Measurements from ENCODE around the gene PRKN.

PRKN gene

DNA sequence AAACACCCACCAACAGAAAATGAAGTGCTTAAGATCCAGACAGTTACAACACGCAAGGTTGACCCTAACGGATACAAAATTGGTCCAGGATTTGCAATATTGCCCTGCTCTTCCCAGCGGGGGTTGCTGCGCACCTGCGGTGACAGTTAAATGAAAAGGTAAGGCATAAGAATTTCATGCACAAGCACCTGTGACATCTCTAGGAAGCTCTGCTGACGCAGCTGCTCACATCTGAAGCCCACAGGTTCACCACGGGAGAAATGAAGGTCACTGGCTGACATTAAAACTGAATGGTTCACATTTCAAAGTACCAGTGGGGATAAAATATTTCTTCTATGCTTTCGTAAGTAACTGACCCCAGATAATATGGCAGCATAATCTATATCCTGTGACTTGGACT is 764.4 kb downstream of the PRKN start:
- ChIA-PET POLR2A (no interaction called here), CTCF (no interaction called here)
- no peaks in the 10 kb centered on the region for H3K4me1 ChIP-seq (ENCODE audit: control insufficient read depth, insufficient read depth, low read length)
- H3K27ac ChIP-seq (ENCODE audit: extremely low read depth, low read depth, low read length), result no peak overlapping the region
- TF ChIP-seq TRIM28 (IDR thresholded peaks at IDR 0.05; ENCODE audit: borderline replicate concordance, low read length) (no peak), ZNF146 (tag by site-specific recombination; IDR thresholded peaks at IDR 0.05) (no peak), ZNF510 (tag by site-specific recombination; IDR thresholded peaks at IDR 0.05; ENCODE audit: insufficient replicate concordance) (no peak), ZFP3 (tag by site-specific recombination; IDR thresholded peaks at IDR 0.05; ENCODE audit: low read depth) (no peak), SP2 (tag by site-specific recombination; IDR thresholded peaks at IDR 0.05) (no peak), ZNF530 (tag by site-specific recombination; IDR thresholded peaks at IDR 0.05; ENCODE audit: low read depth) (no peak), GLIS2 (tag by site-specific recombination; IDR thresholded peaks at IDR 0.05) (no peak), SP3 (tag by site-specific recombination; IDR thresholded peaks at IDR 0.05) (no peak), ZNF785 (tag by site-specific recombination; IDR thresholded peaks at IDR 0.05) (no peak), ZNF513 (tag by site-specific recombination; IDR thresholded peaks at IDR 0.05) (no peak), ZNF776 (tag by site-specific recombination; IDR thresholded peaks at IDR 0.05; ENCODE audit: borderline replicate concordance) (no peak), ZNF133 (tag by site-specific recombination; IDR thresholded peaks at IDR 0.05) (no peak), ZBTB48 (tag by site-specific recombination; IDR thresholded peaks at IDR 0.05) (no peak), ZNF521 (tag by site-specific recombination; IDR thresholded peaks at IDR 0.05) (no peak), GFI1B (tag by site-specific recombination; IDR thresholded peaks at IDR 0.05) (no peak), ZNF561 (tag by site-specific recombination; IDR thresholded peaks at IDR 0.05; ENCODE audit: borderline replicate concordance) (no peak), HOXC10 (CRISPR knock-in tag; IDR thresholded peaks at IDR 0.05) (no peak), SALL2 (tag by site-specific recombination; IDR thresholded peaks at IDR 0.05; ENCODE audit: borderline replicate concordance) (no peak)
- TF ChIP-seq, protein P1, sequence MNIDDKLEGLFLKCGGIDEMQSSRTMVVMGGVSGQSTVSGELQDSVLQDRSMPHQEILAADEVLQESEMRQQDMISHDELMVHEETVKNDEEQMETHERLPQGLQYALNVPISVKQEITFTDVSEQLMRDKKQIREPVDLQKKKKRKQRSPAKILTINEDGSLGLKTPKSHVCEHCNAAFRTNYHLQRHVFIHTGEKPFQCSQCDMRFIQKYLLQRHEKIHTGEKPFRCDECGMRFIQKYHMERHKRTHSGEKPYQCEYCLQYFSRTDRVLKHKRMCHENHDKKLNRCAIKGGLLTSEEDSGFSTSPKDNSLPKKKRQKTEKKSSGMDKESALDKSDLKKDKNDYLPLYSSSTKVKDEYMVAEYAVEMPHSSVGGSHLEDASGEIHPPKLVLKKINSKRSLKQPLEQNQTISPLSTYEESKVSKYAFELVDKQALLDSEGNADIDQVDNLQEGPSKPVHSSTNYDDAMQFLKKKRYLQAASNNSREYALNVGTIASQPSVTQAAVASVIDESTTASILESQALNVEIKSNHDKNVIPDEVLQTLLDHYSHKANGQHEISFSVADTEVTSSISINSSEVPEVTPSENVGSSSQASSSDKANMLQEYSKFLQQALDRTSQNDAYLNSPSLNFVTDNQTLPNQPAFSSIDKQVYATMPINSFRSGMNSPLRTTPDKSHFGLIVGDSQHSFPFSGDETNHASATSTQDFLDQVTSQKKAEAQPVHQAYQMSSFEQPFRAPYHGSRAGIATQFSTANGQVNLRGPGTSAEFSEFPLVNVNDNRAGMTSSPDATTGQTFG (tag by site-specific recombination; IDR thresholded peaks at IDR 0.05; ENCODE audit: borderline replicate concordance), result no peak
- H3K4me3 ChIP-seq (ENCODE audit: low read depth, low read length), result no peak overlapping the region
- H3K36me3 ChIP-seq (ENCODE audit: control insufficient read depth in 2 of 2, insufficient read depth in 1 of 2, low read length in 2 of 2), result no peaks in the 10 kb centered on the region
- no peaks in the 10 kb centered on the region for H3K9me3 ChIP-seq (ENCODE audit: control insufficient read depth, insufficient read depth, low read depth, low read length)

DNA sequence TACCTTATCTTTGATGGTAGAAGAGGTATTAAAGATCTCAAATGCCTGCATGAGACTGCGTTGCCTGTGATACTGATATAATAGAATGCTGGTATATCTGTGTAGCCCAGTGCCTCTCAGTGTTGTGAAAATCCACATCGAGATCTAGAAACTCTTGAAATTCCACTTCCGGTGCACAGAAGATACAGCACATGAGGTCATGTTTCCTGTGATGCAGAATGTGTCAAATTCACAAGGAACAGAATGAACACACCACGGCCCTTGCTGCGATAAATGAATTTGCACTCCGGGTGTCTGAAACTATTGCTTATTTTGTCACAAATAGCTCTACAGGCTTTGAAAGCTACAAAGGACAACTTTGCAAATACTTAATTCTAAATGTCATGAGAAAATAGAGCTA is 765.8 kb downstream of the PRKN start:
- CTCF ChIA-PET, result no interaction called here
- no peak overlapping the region for H3K4me3 ChIP-seq (ENCODE audit: low read depth, low read length)
- POLR2A ChIA-PET, result no interaction called here
- no peak for TF ChIP-seq ZNF2 (tag by site-specific recombination; IDR thresholded peaks at IDR 0.05)
- TF ChIP-seq ZNF513 (tag by site-specific recombination; IDR thresholded peaks at IDR 0.05), result no peak
- TF ChIP-seq ZNF266 (tag by site-specific recombination; IDR thresholded peaks at IDR 0.05; ENCODE audit: low read depth), result no peak
- no peak for TF ChIP-seq ZNF26 (tag by site-specific recombination; IDR thresholded peaks at IDR 0.05)
- TF ChIP-seq ZNF529 (tag by site-specific recombination; IDR thresholded peaks at IDR 0.05; ENCODE audit: insufficient replicate concordance), result no peak
- no peak for TF ChIP-seq ZNF561 (tag by site-specific recombination; IDR thresholded peaks at IDR 0.05; ENCODE audit: borderline replicate concordance)
- TF ChIP-seq ZNF473 (tag by site-specific recombination; IDR thresholded peaks at IDR 0.05), result no peak
- TF ChIP-seq ZNF292 (tag by site-specific recombination; IDR thresholded peaks at IDR 0.05; ENCODE audit: borderline replicate concordance, low read depth), result no peak
- TF ChIP-seq ZNF223 (tag by site-specific recombination; IDR thresholded peaks at IDR 0.05), result no peak
- TF ChIP-seq ZNF221 (tag by site-specific recombination; IDR thresholded peaks at IDR 0.05; ENCODE audit: borderline replicate concordance), result no peak
- no peak for TF ChIP-seq ZNF433 (tag by site-specific recombination; IDR thresholded peaks at IDR 0.05; ENCODE audit: low read depth)
- no peak for TF ChIP-seq ZNF24 (tag by site-specific recombination; IDR thresholded peaks at IDR 0.05)

More for the DNA sequence above, 765.8 kb downstream of the PRKN start:
- Histone ChIP-seq H3K36me3 (ENCODE audit: control insufficient read depth in 2 of 2, insufficient read depth in 1 of 2, low read length in 2 of 2) (no peaks in the 10 kb centered on the region), H3K27ac (ENCODE audit: extremely low read depth, low read depth, low read length) (no peak overlapping the region), H3K9me3 (ENCODE audit: control insufficient read depth, insufficient read depth, low read depth, low read length) (no peaks in the 10 kb centered on the region), H3K4me1 (ENCODE audit: control insufficient read depth, insufficient read depth, low read length) (no peaks in the 10 kb centered on the region)
